HG03571 (cell line): ENCODE data around the gene KANSL1.

Source experiments
- ATAC-seq: cut with Tn5 transposase; IDR thresholded peaks from one replicate; pipeline ENCODE4 v1.9.1; 2021; ENCODE audit not compliant: unreplicated experiment

The KANSL1 gene

GRCh38 chr17:46043606-46044005, 149.6 kb downstream of the KANSL1 start:
- ATAC-seq: no peak

- no peak for ATAC-seq
Measured at GRCh38 chr17:46042925-46043324, 150.3 kb downstream of the KANSL1 start.

- ATAC-seq: no peak
Measured at GRCh38 chr17:46042246-46042645, 151.0 kb downstream of the KANSL1 start.

- ATAC-seq: no peak
Measured at GRCh38 chr17:46039592-46040186, 153.5 kb downstream of the KANSL1 start.

GRCh38 chr17:46038937-46039336, 154.3 kb downstream of the KANSL1 start:
- ATAC-seq: no peak

GRCh38 chr17:46038414-46038813, 154.8 kb downstream of the KANSL1 start:
- no peak for ATAC-seq

- no peak for ATAC-seq
Measured at GRCh38 chr17:46037722-46038255, 155.4 kb downstream of the KANSL1 start.

- no peak for ATAC-seq
Measured at GRCh38 chr17:46036491-46036890, 156.7 kb downstream of the KANSL1 start.

GRCh38 chr17:46035112-46035818, 158.0 kb downstream of the KANSL1 start:
- no peak for ATAC-seq

GRCh38 chr17:46033392-46033791, 159.8 kb downstream of the KANSL1 start:
- ATAC-seq: no peak

- no peak for ATAC-seq
Measured at GRCh38 chr17:46032909-46033308, 160.3 kb downstream of the KANSL1 start.

- ATAC-seq: no peak
Measured at GRCh38 chr17:46031920-46032319, 161.3 kb downstream of the KANSL1 start.

- ATAC-seq: no peak
Measured at GRCh38 chr17:46031440-46031839, 161.8 kb downstream of the KANSL1 start.

GRCh38 chr17:46030752-46031151, 162.5 kb downstream of the KANSL1 start:
- ATAC-seq: no peak

GRCh38 chr17:46029627-46030026, 163.6 kb downstream of the KANSL1 start:
- no peak for ATAC-seq

GRCh38 chr17:46028981-46029565, 164.2 kb downstream of the KANSL1 start:
- ATAC-seq: no peak

GRCh38 chr17:46028374-46028773, 164.9 kb downstream of the KANSL1 start:
- no peak for ATAC-seq

GRCh38 chr17:46027976-46028325, 165.3 kb downstream of the KANSL1 start:
- no peak for ATAC-seq

GRCh38 chr17:46027048-46027975, 165.9 kb downstream of the KANSL1 start:
- no peak for ATAC-seq

GRCh38 chr17:46026166-46027047, 166.8 kb downstream of the KANSL1 start:
- ATAC-seq: no peak
